Liver (tissue), 9 donors: ENCODE results near the gene CSNK1D. TPM values are rescaled to one million over a fixed set of nuclear protein-coding genes. Genes with fewer than 3 reads are reported as not detected.

Source experiments
- DNase-seq: peaks from one replicate; pipeline ENCODE4 v3.0.0-alpha.2; 2017; ENCODE audit warnings: low spot score
- H3K27ac ChIP-seq, 2 donors: one replicate each; pipeline ENCODE4 v1.7.0; 2013; ENCODE audit warnings: inconsistent platforms in 2 of 2, low read length in 2 of 2, control low read depth in 1 of 2, low read depth in 1 of 2, mild to moderate bottlenecking in 1 of 2
- H3K27me3 ChIP-seq, 4 donors: one replicate each; pipeline versions ENCODE4 v1.6.1 to v1.7.0; 2013; ENCODE audit warnings: low read length in 3 of 4, inconsistent platforms in 1 of 4, mild to moderate bottlenecking in 1 of 4, moderate library complexity in 1 of 4; ENCODE audit not compliant: control insufficient read depth in 4 of 4, insufficient read depth in 4 of 4
- H3K36me3 ChIP-seq, 4 donors: one replicate each; pipeline versions ENCODE4 v1.6.1 to v1.7.0; 2013; ENCODE audit warnings: low read length in 3 of 4, mild to moderate bottlenecking in 3 of 4, low read depth in 1 of 4, moderate library complexity in 1 of 4; ENCODE audit not compliant: control insufficient read depth in 4 of 4, insufficient read depth in 3 of 4
- H3K4me1 ChIP-seq, 4 donors: one replicate each; pipeline versions ENCODE4 v1.6.1 to v1.7.0; 2013; ENCODE audit warnings: low read length in 3 of 4, mild to moderate bottlenecking in 3 of 4, moderate library complexity in 1 of 4; ENCODE audit not compliant: control insufficient read depth in 4 of 4, insufficient read depth in 4 of 4
- H3K4me3 ChIP-seq, 3 donors: one replicate each; pipeline versions ENCODE4 v1.6.1 to v1.7.0; 2013; ENCODE audit warnings: low read length in 3 of 3, control low read depth in 1 of 3, low read depth in 1 of 3, mild to moderate bottlenecking in 1 of 3
- H3K9ac ChIP-seq, 2 donors: one replicate each; pipeline ENCODE4 v1.7.0; 2013; ENCODE audit warnings: low read length in 2 of 2, mild to moderate bottlenecking in 2 of 2, moderate library complexity in 2 of 2, control low read depth in 1 of 2, low read depth in 1 of 2
- H3K9me3 ChIP-seq, 4 donors: one replicate each; pipeline versions ENCODE4 v1.6.1 to v1.7.0; 2013; ENCODE audit warnings: low read length in 3 of 4; ENCODE audit not compliant: control insufficient read depth in 4 of 4
- EGR1 ChIP-seq, 2 donors: IDR thresholded peaks; 2 replicates each; pipeline ENCODE4 v1.6.1; 2016 to 2018; ENCODE audit warnings: antibody characterized with exemption in 2 of 2, low read depth in 2 of 2
- FOXA2 ChIP-seq: IDR thresholded peaks from 2 replicates; pipeline ENCODE4 v1.6.1; 2016; ENCODE audit warnings: antibody characterized with exemption
- GABPA ChIP-seq, 2 donors: IDR thresholded peaks in 1 of 2; conservative IDR thresholded peaks in 1 of 2; 2 replicates each; pipeline ENCODE4 v1.6.1; 2016; ENCODE audit warnings: antibody characterized with exemption in 2 of 2, mild to moderate bottlenecking in 1 of 2, moderate library complexity in 1 of 2
- HNF4A ChIP-seq, 2 donors: conservative IDR thresholded peaks; 2 replicates each; pipeline ENCODE4 v1.6.1; 2016; ENCODE audit warnings: antibody characterized with exemption in 2 of 2, mild to moderate bottlenecking in 2 of 2
- HNF4G ChIP-seq: IDR thresholded peaks from 2 replicates; pipeline ENCODE4 v1.6.1; 2016; ENCODE audit warnings: antibody characterized with exemption
- JUND ChIP-seq, 2 donors: IDR thresholded peaks; 2 replicates each; pipeline ENCODE4 v1.6.1; 2016; ENCODE audit warnings: antibody characterized with exemption in 2 of 2
- NR2F2 ChIP-seq: IDR thresholded peaks from 2 replicates; pipeline ENCODE4 v1.6.1; 2016; ENCODE audit warnings: antibody characterized with exemption
- RAD21 ChIP-seq, 2 donors: IDR thresholded peaks; 2 replicates each; pipeline ENCODE4 v1.6.1; 2016; ENCODE audit warnings: antibody characterized with exemption in 2 of 2, mild to moderate bottlenecking in 2 of 2
- RXRA ChIP-seq, 2 donors: IDR thresholded peaks; 2 replicates each; pipeline ENCODE4 v1.6.1; 2017 to 2018; ENCODE audit warnings: antibody characterized with exemption in 2 of 2, mild to moderate bottlenecking in 1 of 2
- SP1 ChIP-seq: IDR thresholded peaks from 2 replicates; pipeline ENCODE4 v1.6.1; 2018; ENCODE audit warnings: antibody characterized with exemption, mild to moderate bottlenecking
- TAF1 ChIP-seq: conservative IDR thresholded peaks from 2 replicates; pipeline ENCODE4 v1.6.1; 2016; ENCODE audit warnings: antibody characterized with exemption, mild to moderate bottlenecking
- YY1 ChIP-seq: IDR thresholded peaks from 2 replicates; pipeline ENCODE4 v1.6.1; 2016; ENCODE audit warnings: antibody characterized with exemption, mild to moderate bottlenecking
- WGBS: extraction: QIAGEN DNeasy Blood & Tissue Kit; methylation state at CpG from one replicate; pipeline ENCODE4 v1.1.7; 2013; 5-methylcytosine and 5-hydroxymethylcytosine counted together
- polyA plus RNA-seq, 2 donors: library from polyadenylated mRNA; stranded (reverse) in 1 of 2; unstranded in 1 of 2; fragments of 200-250 nt in 1 of 2; fragments of >200 nt in 1 of 2; fragmentation: Nextera tagmentation in 1 of 2; extraction: Ambion mirVana in 1 of 2; gene quantifications; one replicate each; pipeline versions ENCODE4 v1.2.1 to v1.2.3, GENCODE V29; 2013 to 2015
- total RNA-seq, 2 donors: library from RNA; depleted of rRNA; stranded (reverse); fragments of >200 nt; gene quantifications; one replicate each; pipeline ENCODE4 v1.2.3, GENCODE V29; 2014
- TF ChIP-seq, protein P1 (sequence below): IDR thresholded peaks from 2 replicates; pipeline ENCODE4 v1.6.1; 2016; ENCODE audit warnings: antibody characterized with exemption
- TF ChIP-seq, protein P2 (sequence below): IDR thresholded peaks from 2 replicates; pipeline ENCODE4 v1.6.1; 2016; ENCODE audit warnings: antibody characterized with exemption
- TF ChIP-seq, protein P3 (sequence below): IDR thresholded peaks from 2 replicates; pipeline ENCODE4 v1.6.1; 2016; ENCODE audit warnings: antibody characterized with exemption
- TF ChIP-seq, protein P4 (sequence below): IDR thresholded peaks from 2 replicates; pipeline ENCODE4 v1.6.1; 2016; ENCODE audit warnings: antibody characterized with exemption, mild to moderate bottlenecking
- TF ChIP-seq, protein P5 (sequence below): fragments of 150-350 bp; IDR thresholded peaks from 2 replicates; pipeline ENCODE4 v1.5.1; 2017; ENCODE audit warnings: improper control_type of control experiment, low read depth, low read length; ENCODE audit not compliant: missing input control
- donor health status: healthy.
- donor health status: healthy.
- donor health status: healthy.
- donor health status: healthy.
- donor health status: healthy.

CSNK1D gene
- total and polyA plus RNA-seq, 4 donors: 22.0 to 49.0 (median 34.2) TPM

DNA sequence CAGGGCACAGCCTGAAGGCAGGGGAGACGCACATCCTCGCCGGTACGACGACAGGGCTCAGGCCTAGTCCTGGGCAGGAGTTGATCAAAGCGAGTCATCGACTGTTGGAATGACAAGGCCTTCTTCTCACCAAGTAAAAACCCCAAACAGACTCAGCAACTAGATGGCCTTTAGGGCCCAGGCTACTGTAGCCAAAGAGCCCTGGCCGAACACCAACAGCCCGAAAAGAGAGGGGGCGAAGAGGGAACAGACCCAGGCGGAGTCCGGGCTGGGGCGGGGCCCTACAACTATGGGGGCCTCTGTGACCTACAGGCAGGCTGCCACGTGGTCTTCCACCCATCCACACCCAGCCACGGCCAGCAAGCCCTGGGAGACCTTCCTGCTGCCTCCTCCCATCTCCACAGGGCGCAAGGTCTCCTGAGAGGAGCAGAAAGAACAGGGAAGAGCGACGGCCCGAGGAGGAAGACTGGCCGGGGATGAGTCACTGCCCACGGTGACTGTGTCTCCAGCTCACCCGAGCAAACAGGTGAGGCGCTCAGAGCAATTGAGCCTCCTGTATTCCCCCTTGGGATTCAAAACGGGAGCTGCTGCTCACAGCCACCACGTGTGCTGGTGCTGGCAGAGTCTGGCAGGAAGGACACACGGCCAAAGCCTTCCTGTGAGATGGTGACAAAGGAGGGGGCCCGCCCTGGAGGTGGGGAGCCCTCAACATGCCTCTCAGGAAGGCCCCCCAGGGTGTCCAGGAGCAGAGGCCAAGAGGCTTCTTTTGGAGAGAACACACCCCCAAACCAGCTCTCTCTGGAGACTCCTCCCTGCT lies 26.9 kb downstream of the CSNK1D start:
- H3K27me3 ChIP-seq: no peaks in the 10 kb centered on the region
- peak overlapping the region in 1 of 2 donors; percentile 37 for H3K27ac ChIP-seq
- 75% methylated on average over 27 of the region's 27 CpGs for WGBS
- DNase-seq: no peak
- no peak overlapping the region for H3K9ac ChIP-seq
- TF ChIP-seq, protein P1, sequence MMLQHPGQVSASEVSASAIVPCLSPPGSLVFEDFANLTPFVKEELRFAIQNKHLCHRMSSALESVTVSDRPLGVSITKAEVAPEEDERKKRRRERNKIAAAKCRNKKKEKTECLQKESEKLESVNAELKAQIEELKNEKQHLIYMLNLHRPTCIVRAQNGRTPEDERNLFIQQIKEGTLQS: no peak
- no peak for TF ChIP-seq HNF4G
- TF ChIP-seq, protein P2, sequence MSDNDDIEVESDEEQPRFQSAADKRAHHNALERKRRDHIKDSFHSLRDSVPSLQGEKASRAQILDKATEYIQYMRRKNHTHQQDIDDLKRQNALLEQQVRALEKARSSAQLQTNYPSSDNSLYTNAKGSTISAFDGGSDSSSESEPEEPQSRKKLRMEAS: no peak
- TF ChIP-seq, protein P3, sequence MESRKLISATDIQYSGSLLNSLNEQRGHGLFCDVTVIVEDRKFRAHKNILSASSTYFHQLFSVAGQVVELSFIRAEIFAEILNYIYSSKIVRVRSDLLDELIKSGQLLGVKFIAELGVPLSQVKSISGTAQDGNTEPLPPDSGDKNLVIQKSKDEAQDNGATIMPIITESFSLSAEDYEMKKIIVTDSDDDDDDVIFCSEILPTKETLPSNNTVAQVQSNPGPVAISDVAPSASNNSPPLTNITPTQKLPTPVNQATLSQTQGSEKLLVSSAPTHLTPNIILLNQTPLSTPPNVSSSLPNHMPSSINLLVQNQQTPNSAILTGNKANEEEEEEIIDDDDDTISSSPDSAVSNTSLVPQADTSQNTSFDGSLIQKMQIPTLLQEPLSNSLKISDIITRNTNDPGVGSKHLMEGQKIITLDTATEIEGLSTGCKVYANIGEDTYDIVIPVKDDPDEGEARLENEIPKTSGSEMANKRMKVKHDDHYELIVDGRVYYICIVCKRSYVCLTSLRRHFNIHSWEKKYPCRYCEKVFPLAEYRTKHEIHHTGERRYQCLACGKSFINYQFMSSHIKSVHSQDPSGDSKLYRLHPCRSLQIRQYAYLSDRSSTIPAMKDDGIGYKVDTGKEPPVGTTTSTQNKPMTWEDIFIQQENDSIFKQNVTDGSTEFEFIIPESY: no peak
- TF ChIP-seq HNF4A (conservative IDR thresholded peaks at IDR 0.05): no peak
- TF ChIP-seq, protein P4, sequence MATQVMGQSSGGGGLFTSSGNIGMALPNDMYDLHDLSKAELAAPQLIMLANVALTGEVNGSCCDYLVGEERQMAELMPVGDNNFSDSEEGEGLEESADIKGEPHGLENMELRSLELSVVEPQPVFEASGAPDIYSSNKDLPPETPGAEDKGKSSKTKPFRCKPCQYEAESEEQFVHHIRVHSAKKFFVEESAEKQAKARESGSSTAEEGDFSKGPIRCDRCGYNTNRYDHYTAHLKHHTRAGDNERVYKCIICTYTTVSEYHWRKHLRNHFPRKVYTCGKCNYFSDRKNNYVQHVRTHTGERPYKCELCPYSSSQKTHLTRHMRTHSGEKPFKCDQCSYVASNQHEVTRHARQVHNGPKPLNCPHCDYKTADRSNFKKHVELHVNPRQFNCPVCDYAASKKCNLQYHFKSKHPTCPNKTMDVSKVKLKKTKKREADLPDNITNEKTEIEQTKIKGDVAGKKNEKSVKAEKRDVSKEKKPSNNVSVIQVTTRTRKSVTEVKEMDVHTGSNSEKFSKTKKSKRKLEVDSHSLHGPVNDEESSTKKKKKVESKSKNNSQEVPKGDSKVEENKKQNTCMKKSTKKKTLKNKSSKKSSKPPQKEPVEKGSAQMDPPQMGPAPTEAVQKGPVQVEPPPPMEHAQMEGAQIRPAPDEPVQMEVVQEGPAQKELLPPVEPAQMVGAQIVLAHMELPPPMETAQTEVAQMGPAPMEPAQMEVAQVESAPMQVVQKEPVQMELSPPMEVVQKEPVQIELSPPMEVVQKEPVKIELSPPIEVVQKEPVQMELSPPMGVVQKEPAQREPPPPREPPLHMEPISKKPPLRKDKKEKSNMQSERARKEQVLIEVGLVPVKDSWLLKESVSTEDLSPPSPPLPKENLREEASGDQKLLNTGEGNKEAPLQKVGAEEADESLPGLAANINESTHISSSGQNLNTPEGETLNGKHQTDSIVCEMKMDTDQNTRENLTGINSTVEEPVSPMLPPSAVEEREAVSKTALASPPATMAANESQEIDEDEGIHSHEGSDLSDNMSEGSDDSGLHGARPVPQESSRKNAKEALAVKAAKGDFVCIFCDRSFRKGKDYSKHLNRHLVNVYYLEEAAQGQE: no peak
- no peak for TF ChIP-seq RAD21 (IDR thresholded peaks at IDR 0.05)
- TF ChIP-seq SP1: no peak
- no peak for TF ChIP-seq GABPA (IDR thresholded peaks at IDR 0.05 in 1 of 2, conservative IDR thresholded peaks at IDR 0.05 in 1 of 2)
- TF ChIP-seq FOXA2: no peak
- TF ChIP-seq RXRA (IDR thresholded peaks at IDR 0.05): no peak
- TF ChIP-seq YY1: no peak
- TF ChIP-seq NR2F2: no peak
- no peak for TF ChIP-seq JUND (IDR thresholded peaks at IDR 0.05)
- no peaks in the 10 kb centered on the region for H3K9me3 ChIP-seq
- H3K36me3 ChIP-seq: peaks cover 38 to 79% (median 56%) of the 10 kb centered on the region in 4 donors
- H3K4me1 ChIP-seq: peaks cover 9 to 30% (median 19%) of the 10 kb centered on the region in 4 donors
- no peak overlapping the region for H3K4me3 ChIP-seq

DNA sequence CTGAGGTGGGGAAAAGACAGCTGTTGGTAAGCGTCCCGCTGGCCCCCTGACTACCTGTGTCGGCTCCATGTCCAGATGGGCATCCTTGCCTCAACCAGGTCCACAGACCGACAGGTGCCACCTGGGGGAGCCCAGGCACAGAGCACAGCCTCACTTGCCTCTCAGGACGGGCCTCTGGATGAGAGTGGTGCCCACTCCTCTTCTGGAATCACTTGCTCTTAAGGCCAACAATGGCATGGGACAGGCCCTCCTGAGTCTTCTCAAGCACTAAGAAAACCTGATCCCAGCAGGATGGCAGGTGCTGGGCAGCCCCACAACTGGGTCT lies 27.5 kb downstream of the CSNK1D start:
- Histone ChIP-seq H3K9ac (no peak overlapping the region), H3K27me3 (no peaks in the 10 kb centered on the region), H3K4me3 (no peak overlapping the region), H3K9me3 (no peaks in the 10 kb centered on the region), H3K27ac (no peak overlapping the region), H3K36me3 (peaks cover 32 to 74% (median 50%) of the 10 kb centered on the region in 4 donors), H3K4me1 (peaks cover 13 to 36% (median 25%) of the 10 kb centered on the region in 4 donors)
- DNase-seq: no peak
- WGBS: 95% methylated on average over 5 of the region's 5 CpGs
- no peak for TF ChIP-seq GABPA (IDR thresholded peaks at IDR 0.05 in 1 of 2, conservative IDR thresholded peaks at IDR 0.05 in 1 of 2)
- no peak for TF ChIP-seq HNF4G
- TF ChIP-seq, protein P3: no peak
- no peak for TF ChIP-seq TAF1
- TF ChIP-seq, protein P5, sequence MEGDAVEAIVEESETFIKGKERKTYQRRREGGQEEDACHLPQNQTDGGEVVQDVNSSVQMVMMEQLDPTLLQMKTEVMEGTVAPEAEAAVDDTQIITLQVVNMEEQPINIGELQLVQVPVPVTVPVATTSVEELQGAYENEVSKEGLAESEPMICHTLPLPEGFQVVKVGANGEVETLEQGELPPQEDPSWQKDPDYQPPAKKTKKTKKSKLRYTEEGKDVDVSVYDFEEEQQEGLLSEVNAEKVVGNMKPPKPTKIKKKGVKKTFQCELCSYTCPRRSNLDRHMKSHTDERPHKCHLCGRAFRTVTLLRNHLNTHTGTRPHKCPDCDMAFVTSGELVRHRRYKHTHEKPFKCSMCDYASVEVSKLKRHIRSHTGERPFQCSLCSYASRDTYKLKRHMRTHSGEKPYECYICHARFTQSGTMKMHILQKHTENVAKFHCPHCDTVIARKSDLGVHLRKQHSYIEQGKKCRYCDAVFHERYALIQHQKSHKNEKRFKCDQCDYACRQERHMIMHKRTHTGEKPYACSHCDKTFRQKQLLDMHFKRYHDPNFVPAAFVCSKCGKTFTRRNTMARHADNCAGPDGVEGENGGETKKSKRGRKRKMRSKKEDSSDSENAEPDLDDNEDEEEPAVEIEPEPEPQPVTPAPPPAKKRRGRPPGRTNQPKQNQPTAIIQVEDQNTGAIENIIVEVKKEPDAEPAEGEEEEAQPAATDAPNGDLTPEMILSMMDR: no peak
- no peak for TF ChIP-seq EGR1 (IDR thresholded peaks at IDR 0.05; ENCODE audit: low read depth in 2 of 2)
- no peak for TF ChIP-seq FOXA2
- TF ChIP-seq, protein P2: no peak
- TF ChIP-seq RXRA (IDR thresholded peaks at IDR 0.05): no peak
- TF ChIP-seq RAD21 (IDR thresholded peaks at IDR 0.05): no peak
